Liver (tissue), 9 donors: Measurements from ENCODE around the gene NPC2. TPM values are rescaled to one million over a fixed set of nuclear protein-coding genes. Genes with fewer than 3 reads are reported as not detected.

Experiments used
- DNase-seq: peaks from one replicate; pipeline ENCODE4 v3.0.0-alpha.2; 2017; ENCODE audit warnings: low spot score
- H3K27ac ChIP-seq, 2 donors: one replicate each; pipeline ENCODE4 v1.7.0; 2013; ENCODE audit warnings: inconsistent platforms in 2 of 2, low read length in 2 of 2, control low read depth in 1 of 2, low read depth in 1 of 2, mild to moderate bottlenecking in 1 of 2
- H3K27me3 ChIP-seq, 4 donors: one replicate each; pipeline versions ENCODE4 v1.6.1 to v1.7.0; 2013; ENCODE audit warnings: low read length in 3 of 4, inconsistent platforms in 1 of 4, mild to moderate bottlenecking in 1 of 4, moderate library complexity in 1 of 4; ENCODE audit not compliant: control insufficient read depth in 4 of 4, insufficient read depth in 4 of 4
- H3K36me3 ChIP-seq, 4 donors: one replicate each; pipeline versions ENCODE4 v1.6.1 to v1.7.0; 2013; ENCODE audit warnings: low read length in 3 of 4, mild to moderate bottlenecking in 3 of 4, low read depth in 1 of 4, moderate library complexity in 1 of 4; ENCODE audit not compliant: control insufficient read depth in 4 of 4, insufficient read depth in 3 of 4
- H3K4me1 ChIP-seq, 4 donors: one replicate each; pipeline versions ENCODE4 v1.6.1 to v1.7.0; 2013; ENCODE audit warnings: low read length in 3 of 4, mild to moderate bottlenecking in 3 of 4, moderate library complexity in 1 of 4; ENCODE audit not compliant: control insufficient read depth in 4 of 4, insufficient read depth in 4 of 4
- H3K4me3 ChIP-seq, 3 donors: one replicate each; pipeline versions ENCODE4 v1.6.1 to v1.7.0; 2013; ENCODE audit warnings: low read length in 3 of 3, control low read depth in 1 of 3, low read depth in 1 of 3, mild to moderate bottlenecking in 1 of 3
- H3K9ac ChIP-seq, 2 donors: one replicate each; pipeline ENCODE4 v1.7.0; 2013; ENCODE audit warnings: low read length in 2 of 2, mild to moderate bottlenecking in 2 of 2, moderate library complexity in 2 of 2, control low read depth in 1 of 2, low read depth in 1 of 2
- H3K9me3 ChIP-seq, 4 donors: one replicate each; pipeline versions ENCODE4 v1.6.1 to v1.7.0; 2013; ENCODE audit warnings: low read length in 3 of 4; ENCODE audit not compliant: control insufficient read depth in 4 of 4
- ATF3 ChIP-seq: IDR thresholded peaks from 2 replicates; pipeline ENCODE4 v1.6.1; 2016; ENCODE audit warnings: antibody characterized with exemption
- CTCF ChIP-seq: fragments of 150-350 bp; IDR thresholded peaks from 2 replicates; pipeline ENCODE4 v1.5.1; 2017; ENCODE audit warnings: improper control_type of control experiment, low read depth, low read length; ENCODE audit not compliant: missing input control
- EGR1 ChIP-seq, 2 donors: IDR thresholded peaks; 2 replicates each; pipeline ENCODE4 v1.6.1; 2016 to 2018; ENCODE audit warnings: antibody characterized with exemption in 2 of 2, low read depth in 2 of 2
- FOXA1 ChIP-seq: IDR thresholded peaks from 2 replicates; pipeline ENCODE4 v1.6.1; 2016; ENCODE audit warnings: antibody characterized with exemption
- FOXA2 ChIP-seq: IDR thresholded peaks from 2 replicates; pipeline ENCODE4 v1.6.1; 2016; ENCODE audit warnings: antibody characterized with exemption
- GABPA ChIP-seq, 2 donors: IDR thresholded peaks in 1 of 2; conservative IDR thresholded peaks in 1 of 2; 2 replicates each; pipeline ENCODE4 v1.6.1; 2016; ENCODE audit warnings: antibody characterized with exemption in 2 of 2, mild to moderate bottlenecking in 1 of 2, moderate library complexity in 1 of 2
- HNF4A ChIP-seq, 2 donors: conservative IDR thresholded peaks; 2 replicates each; pipeline ENCODE4 v1.6.1; 2016; ENCODE audit warnings: antibody characterized with exemption in 2 of 2, mild to moderate bottlenecking in 2 of 2
- JUND ChIP-seq, 2 donors: IDR thresholded peaks; 2 replicates each; pipeline ENCODE4 v1.6.1; 2016; ENCODE audit warnings: antibody characterized with exemption in 2 of 2
- NR2F2 ChIP-seq: IDR thresholded peaks from 2 replicates; pipeline ENCODE4 v1.6.1; 2016; ENCODE audit warnings: antibody characterized with exemption
- RAD21 ChIP-seq, 2 donors: IDR thresholded peaks; 2 replicates each; pipeline ENCODE4 v1.6.1; 2016; ENCODE audit warnings: antibody characterized with exemption in 2 of 2, mild to moderate bottlenecking in 2 of 2
- RXRA ChIP-seq, 2 donors: IDR thresholded peaks; 2 replicates each; pipeline ENCODE4 v1.6.1; 2017 to 2018; ENCODE audit warnings: antibody characterized with exemption in 2 of 2, mild to moderate bottlenecking in 1 of 2
- SP1 ChIP-seq: IDR thresholded peaks from 2 replicates; pipeline ENCODE4 v1.6.1; 2018; ENCODE audit warnings: antibody characterized with exemption, mild to moderate bottlenecking
- TAF1 ChIP-seq: conservative IDR thresholded peaks from 2 replicates; pipeline ENCODE4 v1.6.1; 2016; ENCODE audit warnings: antibody characterized with exemption, mild to moderate bottlenecking
- YY1 ChIP-seq: IDR thresholded peaks from 2 replicates; pipeline ENCODE4 v1.6.1; 2016; ENCODE audit warnings: antibody characterized with exemption, mild to moderate bottlenecking
- ZBTB33 ChIP-seq: IDR thresholded peaks from 2 replicates; pipeline ENCODE4 v1.6.1; 2016; ENCODE audit warnings: antibody characterized with exemption
- WGBS: extraction: QIAGEN DNeasy Blood & Tissue Kit; methylation state at CpG from one replicate; pipeline ENCODE4 v1.1.7; 2013; 5-methylcytosine and 5-hydroxymethylcytosine counted together
- polyA plus RNA-seq, 2 donors: library from polyadenylated mRNA; stranded (reverse) in 1 of 2; unstranded in 1 of 2; fragments of 200-250 nt in 1 of 2; fragments of >200 nt in 1 of 2; fragmentation: Nextera tagmentation in 1 of 2; extraction: Ambion mirVana in 1 of 2; gene quantifications; one replicate each; pipeline versions ENCODE4 v1.2.1 to v1.2.3, GENCODE V29; 2013 to 2015
- total RNA-seq, 2 donors: library from RNA; depleted of rRNA; stranded (reverse); fragments of >200 nt; gene quantifications; one replicate each; pipeline ENCODE4 v1.2.3, GENCODE V29; 2014
- donor health status: healthy.
- donor health status: healthy.
- donor health status: healthy.
- donor health status: healthy.
- donor health status: healthy.

Gene NPC2
- total and polyA plus RNA-seq, 4 donors, result 69.7 to 133 (median 105) TPM

GRCh38 chr14:74476107-74476506 is 17.0 kb downstream of the NPC2 start:
- Histone ChIP-seq H3K36me3 (peaks cover 7 to 23% (median 14%) of the 10 kb centered on the region in 4 donors), H3K27me3 (no peaks in the 10 kb centered on the region), H3K27ac (no peak overlapping the region), H3K9ac (no peak overlapping the region), H3K9me3 (no peaks in the 10 kb centered on the region), H3K4me1 (no peaks in the 10 kb centered on the region), H3K4me3 (no peak overlapping the region)
- TF ChIP-seq ZBTB33 (no peak), TAF1 (no peak), HNF4A (conservative IDR thresholded peaks at IDR 0.05) (no peak), CTCF (no peak), RAD21 (IDR thresholded peaks at IDR 0.05) (no peak), YY1 (no peak), RXRA (IDR thresholded peaks at IDR 0.05) (no peak), FOXA1 (no peak), ATF3 (no peak)
- DNase-seq, result no peak
- 94% methylated on average over 4 of the region's 4 CpGs for WGBS

- Histone ChIP-seq H3K9ac (no peak overlapping the region), H3K4me3 (no peak overlapping the region), H3K27ac (no peak overlapping the region), H3K9me3 (no peaks in the 10 kb centered on the region), H3K27me3 (no peaks in the 10 kb centered on the region), H3K4me1 (no peaks in the 10 kb centered on the region), H3K36me3 (peaks cover 5 to 19% (median 12%) of the 10 kb centered on the region in 4 donors)
- DNase-seq, result no peak
- no peak for TF ChIP-seq FOXA2
- no peak for TF ChIP-seq ATF3
- no peak for TF ChIP-seq GABPA (IDR thresholded peaks at IDR 0.05 in 1 of 2, conservative IDR thresholded peaks at IDR 0.05 in 1 of 2)
- TF ChIP-seq JUND (IDR thresholded peaks at IDR 0.05), result no peak
- no peak for TF ChIP-seq EGR1 (IDR thresholded peaks at IDR 0.05; ENCODE audit: low read depth in 2 of 2)
- no peak for TF ChIP-seq RAD21 (IDR thresholded peaks at IDR 0.05)
- no peak for TF ChIP-seq SP1
- TF ChIP-seq NR2F2, result no peak
- TF ChIP-seq TAF1, result no peak
- TF ChIP-seq RXRA (IDR thresholded peaks at IDR 0.05), result no peak
- TF ChIP-seq ZBTB33, result no peak
- WGBS, result 79% methylated on average over 3 of the region's 3 CpGs
These were observed 17.4 kb downstream of the NPC2 start for GRCh38 chr14:74475678-74476077.
